ENCODE data around the gene HSPA12B.
A peak's percentile ranks its signal among the peaks of the same experiment; 100 is the strongest.

Gene HSPA12B

GRCh38 chr20:3730803-3731672, 1.4 kb upstream of the HSPA12B start:
- DNase-seq: no peak

- DNase-seq: no peak
Observed at GRCh38 chr20:3731944-3732326, 550 bp upstream of the HSPA12B start.

- no peak for DNase-seq
Observed at GRCh38 chr20:3733119-3733995, 872 bp downstream of the HSPA12B start.

GRCh38 chr20:3734111-3734843, 1.8 kb downstream of the HSPA12B start:
- no peak for DNase-seq

- no peak for DNase-seq
Observed at GRCh38 chr20:3735768-3736167, 3.3 kb downstream of the HSPA12B start.

- no peak for DNase-seq
Observed at GRCh38 chr20:3738111-3739053, 5.9 kb downstream of the HSPA12B start.

- DNase-seq: no peak
Observed at GRCh38 chr20:3739054-3739925, 6.8 kb downstream of the HSPA12B start.

GRCh38 chr20:3739926-3740451, 7.5 kb downstream of the HSPA12B start:
- no peak for DNase-seq

- DNase-seq: no peak
Observed at GRCh38 chr20:3740615-3741301, 8.3 kb downstream of the HSPA12B start.

GRCh38 chr20:3741836-3742458, 9.5 kb downstream of the HSPA12B start:
- no peak for DNase-seq

- no peak for DNase-seq
Observed at GRCh38 chr20:3743251-3743650, 10.8 kb downstream of the HSPA12B start.

GRCh38 chr20:3744037-3744436, 11.6 kb downstream of the HSPA12B start:
- DNase-seq: no peak

GRCh38 chr20:3744806-3745685, 12.6 kb downstream of the HSPA12B start:
- peak; percentile 77 to 79 for DNase-seq

GRCh38 chr20:3745686-3746173, 13.2 kb downstream of the HSPA12B start:
- DNase-seq: no peak

- no peak for DNase-seq
Observed at GRCh38 chr20:3747471-3747870, 15.0 kb downstream of the HSPA12B start.

GRCh38 chr20:3748073-3748472, 15.6 kb downstream of the HSPA12B start:
- no peak for DNase-seq

- no peak for DNase-seq
Observed at GRCh38 chr20:3749087-3749688, 16.7 kb downstream of the HSPA12B start.

Measured in NCI-H1930 (cell line).